HEK293T (cell line): ENCODE measurements around the gene NRDE2.
"Not testable (repeated sequence)": the region's sequence is repeated elsewhere in the genome, so short reads cannot be mapped to it uniquely, and the experiment has no call there.

Experiments
- CTCF ChIA-PET: fragments of 350-600 bp; formaldehyde crosslinking; extraction: SDS; loops from one replicate; lab custom pipeline; 2021; ENCODE audit warnings: antibody characterized with exemption, inconsistent platforms; lab: Yijun Ruan, JAX
- POLR2A ChIA-PET: fragments of 350-600 bp; formaldehyde crosslinking; extraction: SDS; loops from one replicate; lab custom pipeline; 2020; ENCODE audit warnings: antibody characterized with exemption, inconsistent platforms; lab: Yijun Ruan, JAX
- DNase-seq: peaks from one replicate; pipeline ENCODE4 v3.0.0; 2012; ENCODE audit warnings: mixed read lengths; ENCODE audit errors: extremely low spot score
- ARNT ChIP-seq: fragments of 450-650 bp; IDR thresholded peaks from 2 replicates; pipeline ENCODE4 v1.6.1; 2017; ENCODE audit warnings: mild to moderate bottlenecking
- BHLHE40 ChIP-seq: fragments of 450-650 bp; IDR thresholded peaks from 2 replicates; pipeline ENCODE4 v1.6.1; 2016; ENCODE audit warnings: mild to moderate bottlenecking, moderate library complexity, borderline replicate concordance
- CTBP1 ChIP-seq: fragments of 450-650 bp; IDR thresholded peaks from 2 replicates; pipeline ENCODE4 v1.6.1; 2016; ENCODE audit warnings: borderline replicate concordance
- ELF4 ChIP-seq: fragments of 450-650 bp; IDR thresholded peaks from 2 replicates; pipeline ENCODE4 v1.6.1; 2017; ENCODE audit warnings: antibody characterized with exemption
- FOXA1 ChIP-seq: fragments of 450-650 bp; IDR thresholded peaks from 2 replicates; pipeline ENCODE4 v1.6.1; 2016; ENCODE audit warnings: mild to moderate bottlenecking
- FOXK2 ChIP-seq: fragments of 450-650 bp; IDR thresholded peaks from 2 replicates; pipeline ENCODE4 v1.6.1; 2016; ENCODE audit warnings: mild to moderate bottlenecking
- FOXM1 ChIP-seq: fragments of 450-650 bp; IDR thresholded peaks from 2 replicates; pipeline ENCODE4 v1.6.1; 2017; ENCODE audit warnings: mild to moderate bottlenecking, borderline replicate concordance
- HDGF ChIP-seq: fragments of 450-650 bp; IDR thresholded peaks from 2 replicates; pipeline ENCODE4 v1.6.1; 2017; ENCODE audit warnings: antibody characterized with exemption, borderline replicate concordance
- L3MBTL2 ChIP-seq: fragments of 450-650 bp; conservative IDR thresholded peaks from 2 replicates; pipeline ENCODE4 v1.6.1; 2016; ENCODE audit warnings: mild to moderate bottlenecking
- LEF1 ChIP-seq: fragments of 450-650 bp; IDR thresholded peaks from 2 replicates; pipeline ENCODE4 v1.6.1; 2017; ENCODE audit warnings: mild to moderate bottlenecking, borderline replicate concordance
- NFRKB ChIP-seq: fragments of 450-650 bp; IDR thresholded peaks from 2 replicates; pipeline ENCODE4 v1.6.1; 2016; ENCODE audit warnings: mild to moderate bottlenecking, moderate library complexity
- PKNOX1 ChIP-seq: fragments of 450-650 bp; IDR thresholded peaks from 2 replicates; pipeline ENCODE4 v1.6.1; 2016
- SP1 ChIP-seq: fragments of 450-650 bp; IDR thresholded peaks from 2 replicates; pipeline ENCODE4 v1.6.1; 2017
- SUZ12 ChIP-seq: fragments of 450-650 bp; IDR thresholded peaks from 2 replicates; pipeline ENCODE4 v1.6.1; 2016; ENCODE audit warnings: mild to moderate bottlenecking
- TARDBP ChIP-seq: fragments of 450-650 bp; IDR thresholded peaks from 2 replicates; pipeline ENCODE4 v1.6.1; 2016
- ZNF384 ChIP-seq: fragments of 450-650 bp; IDR thresholded peaks from 2 replicates; pipeline ENCODE4 v1.6.1; 2016

NRDE2 gene

GRCh38 chr14:90248594-90248993 is 83.1 kb downstream of the NRDE2 start:
- no peak for TF ChIP-seq ELF4
- TF ChIP-seq FOXA1: no peak
- no peak for TF ChIP-seq SP1
- TF ChIP-seq FOXM1: no peak
- TF ChIP-seq SUZ12: no peak
- TF ChIP-seq TARDBP: no peak
- TF ChIP-seq HDGF: no peak
- no peak for TF ChIP-seq NFRKB
- TF ChIP-seq ZNF384: no peak
- POLR2A ChIA-PET: no interaction called here
- CTCF ChIA-PET: interaction anchor here (0.6 kb wide), 1 partner anchor 159 kb away, joined by 3 read pairs; no protein-coding TSS in a partner anchor
- no peak for DNase-seq

- CTCF ChIA-PET, POLR2A ChIA-PET: not testable (repeated sequence)
Observed at GRCh38 chr14:90247441-90247840, 84.3 kb downstream of the NRDE2 start.

GRCh38 chr14:90246936-90247335 is 84.8 kb downstream of the NRDE2 start:
- POLR2A ChIA-PET: no interaction called here
- no peak for DNase-seq
- TF ChIP-seq L3MBTL2: no peak
- TF ChIP-seq NFRKB: no peak
- TF ChIP-seq HDGF: no peak
- TF ChIP-seq ARNT: no peak
- TF ChIP-seq TARDBP: no peak
- no peak for TF ChIP-seq ZNF384
- TF ChIP-seq LEF1: no peak
- no peak for TF ChIP-seq FOXM1
- TF ChIP-seq FOXK2: no peak
- TF ChIP-seq BHLHE40: no peak
- no peak for TF ChIP-seq SP1
- no peak for TF ChIP-seq CTBP1
- TF ChIP-seq PKNOX1: no peak
- TF ChIP-seq FOXA1: no peak
- TF ChIP-seq ELF4: no peak
- TF ChIP-seq SUZ12: no peak
- CTCF ChIA-PET: no interaction called here

More at GRCh38 chr14:90247441-90247840, 84.3 kb downstream of the NRDE2 start:
- not testable (repeated sequence) for DNase-seq

- CTCF ChIA-PET: no interaction called here
- TF ChIP-seq TARDBP (no peak), BHLHE40 (no peak), NFRKB (no peak)
- POLR2A ChIA-PET: no interaction called here
- no peak for DNase-seq
Observed at GRCh38 chr14:90242444-90242843, 89.3 kb downstream of the NRDE2 start.

- POLR2A ChIA-PET: no interaction called here
- CTCF ChIA-PET: no interaction called here
- DNase-seq: no peak
- TF ChIP-seq FOXM1 (no peak), CTBP1 (no peak), SUZ12 (no peak), L3MBTL2 (no peak), LEF1 (no peak), ARNT (no peak), ELF4 (no peak), FOXK2 (no peak), BHLHE40 (no peak), SP1 (no peak), HDGF (no peak), PKNOX1 (no peak), FOXA1 (no peak), ZNF384 (no peak)
Observed at GRCh38 chr14:90239139-90239538, 92.6 kb downstream of the NRDE2 start.

GRCh38 chr14:90235179-90235976 is 96.4 kb downstream of the NRDE2 start:
- no peak for TF ChIP-seq TARDBP
- no peak for TF ChIP-seq SP1
- TF ChIP-seq CTBP1: no peak
- TF ChIP-seq FOXA1: no peak
- TF ChIP-seq ELF4: no peak
- TF ChIP-seq L3MBTL2: peak; percentile 96
- no peak for TF ChIP-seq LEF1
- TF ChIP-seq PKNOX1: peak; percentile 39
- TF ChIP-seq ZNF384: no peak
- TF ChIP-seq FOXK2: no peak
- TF ChIP-seq SUZ12: no peak
- TF ChIP-seq ARNT: no peak
- CTCF ChIA-PET: interaction anchor here (0.5 to 2.4 kb wide), 6 partner anchors 106 to 296 kb away, joined by 3 to 13 read pairs (median 6); no protein-coding TSS in a partner anchor
- POLR2A ChIA-PET: no interaction called here
- DNase-seq: peak; percentile 84

GRCh38 chr14:90229942-90230341 is 101.8 kb downstream of the NRDE2 start:
- CTCF ChIA-PET, POLR2A ChIA-PET, DNase-seq: not testable (repeated sequence)
